DMS153 treated with DMSO at 0.1 percent for 48 hours (cell line): ENCODE results near the gene OSCAR.
"Not testable (repeated sequence)": the region's sequence is repeated elsewhere in the genome, so short reads cannot be mapped to it uniquely, and the experiment has no call there.

Experiments used
- DNase-seq: peaks from one replicate; lab custom pipeline; 2025; ENCODE audit not compliant: unreplicated experiment; lab: John Stamatoyannopoulos, UW

OSCAR gene

DNA sequence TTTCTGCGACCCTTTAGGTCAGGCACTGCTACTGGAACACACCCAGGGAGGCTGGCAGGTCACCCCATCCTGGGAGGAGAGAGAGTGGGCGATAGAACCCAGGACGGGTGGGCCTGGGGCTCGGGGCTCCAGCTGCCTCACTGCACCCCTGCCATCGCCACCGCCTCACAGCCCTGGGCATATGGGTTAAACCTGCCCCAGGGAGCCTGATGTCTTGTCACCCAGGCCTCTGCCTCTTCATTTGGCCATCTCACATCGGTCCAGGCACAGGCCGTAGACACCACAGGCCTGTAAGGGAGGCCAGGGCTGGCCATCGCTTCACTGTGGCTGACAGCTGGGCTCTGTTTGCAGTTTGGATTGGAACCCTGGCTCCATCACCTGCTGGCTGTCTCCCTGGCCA lies 25.1 kb upstream of the OSCAR start:
- DNase-seq, result no peak

- DNase-seq, result no peak
Observed at GRCh38 chr19:54124393-54124792, 23.8 kb upstream of the OSCAR start.

DNA sequence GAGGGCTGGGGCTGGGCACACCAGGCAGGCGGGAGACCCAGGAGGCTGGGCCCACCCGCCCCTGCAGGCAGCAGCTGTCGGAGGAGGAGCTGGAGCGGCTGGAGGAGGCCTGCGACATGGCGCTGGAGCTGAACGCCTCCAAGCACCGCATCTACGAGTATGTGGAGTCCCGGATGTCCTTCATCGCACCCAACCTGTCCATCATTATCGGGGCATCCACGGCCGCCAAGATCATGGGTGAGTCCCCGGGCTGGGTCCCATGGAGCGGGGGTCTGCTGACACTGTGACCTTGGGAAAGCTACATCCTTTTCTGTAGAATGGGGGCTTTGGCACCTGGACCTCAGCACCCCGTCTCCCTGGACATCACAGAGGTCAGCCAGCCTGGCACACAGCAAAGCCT lies 23.1 kb upstream of the OSCAR start:
- DNase-seq, result no peak

- no peak for DNase-seq
Observed at GRCh38 chr19:54121259-54121658, 20.7 kb upstream of the OSCAR start.

DNA sequence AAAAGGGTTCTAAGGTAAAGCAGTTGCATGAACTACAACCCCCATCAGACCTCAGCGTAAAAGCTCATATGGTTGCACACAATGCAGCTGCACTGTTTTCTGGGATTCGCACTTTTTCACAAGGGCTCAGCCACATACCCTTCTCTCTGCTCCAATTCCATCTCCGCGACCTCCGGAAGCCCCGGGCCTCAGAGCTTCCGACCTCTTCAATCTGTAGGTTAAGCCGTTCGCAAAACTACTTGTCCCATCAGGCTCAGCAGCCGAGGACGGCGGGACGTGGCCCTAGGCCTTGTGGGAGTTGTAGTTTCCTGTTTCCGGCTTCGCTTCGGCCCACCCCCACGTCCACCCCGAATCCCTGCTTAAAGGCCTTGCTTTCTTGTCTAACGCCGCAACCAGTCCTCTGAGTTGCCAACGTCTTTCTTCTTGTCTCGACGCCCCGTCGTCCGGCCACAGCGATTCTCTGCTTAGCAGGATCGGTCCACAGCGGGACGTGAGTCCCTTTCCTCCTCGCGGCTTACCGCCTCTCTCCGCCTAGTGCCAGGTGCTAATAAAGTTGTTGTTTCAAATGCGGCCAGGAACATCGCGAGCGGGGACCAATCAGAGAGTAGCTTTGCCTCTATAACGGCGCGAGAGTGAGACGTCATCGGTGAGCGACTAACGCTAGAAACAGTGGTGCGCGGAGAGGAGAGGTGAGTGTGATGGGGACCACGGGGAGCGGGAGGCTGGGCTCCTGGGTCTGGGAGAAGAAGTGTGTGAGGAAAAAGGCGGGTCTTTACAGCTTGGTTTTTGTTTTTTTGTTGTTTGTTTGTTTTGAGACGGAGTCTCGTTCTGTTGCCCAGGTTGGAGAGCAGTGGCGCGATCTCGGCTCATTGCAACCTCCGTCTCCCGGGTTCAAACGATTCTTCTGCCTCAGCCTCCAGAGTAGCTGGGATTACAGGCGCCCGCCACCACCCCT lies 14.8 kb upstream of the OSCAR start, which contains the start of the genes PRPF31 and TFPT:
Gene PRPF31, plus strand, starts transcription at position 646 of the 955 bp plus-strand sequence. CDS start 2,525 bp downstream, outside the sequence.
Gene TFPT, minus strand, starts transcription at position 549 of the 955 bp plus-strand sequence. Its CDS starts 388 bp downstream, at position 161.
- peak; percentile 92 for DNase-seq

DNA sequence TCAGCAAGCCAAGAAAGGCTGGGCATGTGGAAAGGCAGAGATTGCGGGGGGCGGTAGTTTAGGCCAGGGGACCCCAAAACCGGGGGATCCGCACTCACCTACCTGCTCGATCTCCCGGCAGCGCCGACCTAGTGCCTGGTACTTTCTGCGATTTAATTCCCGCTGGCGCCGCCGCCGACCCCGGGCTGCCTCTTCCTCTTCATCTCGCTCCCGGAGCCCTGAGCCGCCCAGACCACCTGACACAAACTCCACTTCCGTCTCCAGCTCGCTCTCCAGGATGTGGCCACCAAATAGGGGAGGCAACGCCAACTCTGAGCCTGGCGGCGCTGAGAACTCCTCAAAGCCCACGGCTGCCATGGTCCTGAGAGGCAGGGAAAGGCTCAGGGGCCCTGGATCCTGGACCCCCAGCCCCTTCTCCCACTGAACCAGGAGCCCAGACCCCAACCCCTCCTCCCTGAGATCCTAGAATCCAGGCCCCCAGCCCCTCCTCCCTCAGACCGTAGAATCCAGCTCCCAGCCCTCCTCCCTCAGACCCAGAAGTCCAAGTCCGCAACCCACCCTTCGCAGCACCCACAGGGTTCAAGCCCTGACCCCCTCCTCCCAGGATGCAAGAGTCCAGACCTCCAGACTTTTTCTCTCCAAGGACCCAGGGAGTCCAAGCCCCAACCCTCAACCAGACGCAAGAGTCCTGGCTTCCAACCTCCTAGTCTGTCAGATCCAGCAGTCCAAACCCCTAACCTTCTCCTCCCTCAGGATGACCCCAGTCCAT lies 13.9 kb upstream of the OSCAR start:
- DNase-seq, result no peak

DNA sequence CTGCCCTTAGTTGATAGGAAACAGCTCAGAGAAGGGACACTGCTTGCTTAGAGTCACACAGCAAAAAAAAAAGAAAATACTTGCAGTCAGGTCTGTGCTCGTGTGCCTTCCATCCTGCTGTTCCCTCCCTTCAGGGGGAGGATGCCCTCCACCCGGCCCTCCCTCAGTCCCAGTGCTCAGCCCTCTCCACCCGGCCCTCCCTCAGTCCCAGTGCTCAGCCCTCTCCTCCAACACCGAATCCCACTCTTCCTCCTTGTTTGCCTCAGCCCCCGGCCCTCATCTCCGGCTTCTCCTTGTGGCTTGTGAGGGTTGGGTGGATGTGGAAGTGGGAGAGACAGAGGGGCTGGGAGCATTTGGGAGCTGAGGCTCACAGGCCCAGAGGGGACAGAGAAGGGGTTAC lies 9.0 kb upstream of the OSCAR start:
- DNase-seq, result no peak

GRCh38 chr19:54108496-54108895 lies 7.9 kb upstream of the OSCAR start:
- DNase-seq, result no peak

DNA sequence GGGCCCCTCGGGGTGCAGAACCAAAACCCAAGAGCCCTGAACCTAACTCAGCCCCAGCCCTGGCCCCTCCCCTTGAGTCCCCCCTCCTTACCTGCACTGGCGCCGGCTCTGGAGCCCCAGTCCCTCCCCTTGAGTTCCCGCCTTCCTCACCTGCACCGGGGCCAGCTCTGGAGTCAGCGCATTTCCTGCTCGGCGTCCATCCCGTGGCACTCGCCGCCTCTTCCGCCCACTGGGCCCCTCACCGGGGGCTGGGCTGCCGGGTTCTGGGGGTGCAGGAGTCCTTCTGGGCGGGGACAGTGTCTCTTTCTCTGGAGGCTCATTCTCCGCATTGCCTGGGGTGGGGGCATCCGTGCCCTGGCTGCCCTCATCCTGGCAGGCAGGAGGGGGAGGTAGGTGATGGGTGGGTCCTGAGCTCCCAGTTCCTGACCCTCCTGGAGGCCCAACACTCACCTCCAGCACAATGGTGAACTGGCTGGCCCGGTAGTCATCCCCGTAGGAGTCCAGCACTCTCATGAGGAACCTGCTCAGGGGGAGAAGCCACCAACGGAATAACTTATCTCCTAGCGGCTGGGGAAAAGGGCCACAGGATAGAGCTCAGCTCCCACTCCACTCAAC lies 7.4 kb upstream of the OSCAR start:
- no peak for DNase-seq

DNA sequence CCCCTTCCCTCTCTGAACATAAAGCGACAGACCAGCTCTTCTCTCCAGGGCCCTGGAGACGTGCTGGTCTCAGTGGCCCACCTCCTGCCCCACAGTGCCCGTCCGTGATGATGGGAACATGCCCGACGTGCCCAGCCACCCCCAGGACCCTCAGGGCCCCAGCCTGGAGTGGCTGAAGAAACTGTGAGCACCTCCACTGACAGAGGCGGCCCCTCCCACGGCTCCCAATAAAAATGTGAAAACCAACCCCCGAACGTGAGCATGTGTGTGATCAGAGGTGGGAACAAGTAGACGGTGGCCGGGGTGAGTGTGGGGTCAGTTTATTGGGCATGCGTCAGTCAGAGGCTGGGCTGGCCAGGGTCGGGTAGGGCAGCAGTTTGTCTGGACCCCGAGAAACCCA lies 6.1 kb upstream of the OSCAR start:
- no peak for DNase-seq

- no peak for DNase-seq
Observed at GRCh38 chr19:54105796-54106195, 5.2 kb upstream of the OSCAR start.

DNA sequence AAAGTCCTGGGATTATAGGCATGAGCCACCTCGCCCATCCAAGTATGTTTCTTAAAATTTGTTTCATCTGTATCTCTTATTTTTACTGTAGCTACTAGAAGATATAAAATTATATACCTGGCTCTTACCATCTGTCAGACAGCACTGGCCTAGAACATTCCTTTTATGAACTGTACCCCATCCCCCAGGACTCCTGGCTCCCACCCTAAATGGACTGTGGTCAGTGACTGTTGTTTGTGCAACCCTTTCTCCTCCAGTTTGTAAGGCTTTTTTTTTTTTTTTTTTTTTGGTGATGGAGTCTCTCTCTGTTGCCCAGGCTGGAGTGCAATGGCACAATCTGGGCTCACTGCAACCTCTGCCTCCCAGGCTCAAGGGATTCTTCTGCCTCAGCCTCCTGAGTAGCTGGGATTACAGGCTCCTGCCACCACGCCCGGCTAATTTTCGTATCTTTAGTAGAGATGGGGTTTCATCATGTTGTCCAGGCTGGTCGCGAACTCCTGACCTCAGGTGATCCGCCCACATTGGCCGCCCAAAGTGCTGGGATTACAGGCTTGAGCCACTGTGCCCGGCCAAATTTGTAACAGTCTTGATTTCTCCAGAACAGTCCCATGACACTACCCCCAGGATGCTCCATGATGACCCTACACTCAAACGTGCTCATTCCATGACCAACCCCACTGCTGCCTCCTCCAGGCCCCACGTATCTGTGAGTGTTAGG lies 4.6 kb upstream of the OSCAR start:
- DNase-seq, result no peak

DNA sequence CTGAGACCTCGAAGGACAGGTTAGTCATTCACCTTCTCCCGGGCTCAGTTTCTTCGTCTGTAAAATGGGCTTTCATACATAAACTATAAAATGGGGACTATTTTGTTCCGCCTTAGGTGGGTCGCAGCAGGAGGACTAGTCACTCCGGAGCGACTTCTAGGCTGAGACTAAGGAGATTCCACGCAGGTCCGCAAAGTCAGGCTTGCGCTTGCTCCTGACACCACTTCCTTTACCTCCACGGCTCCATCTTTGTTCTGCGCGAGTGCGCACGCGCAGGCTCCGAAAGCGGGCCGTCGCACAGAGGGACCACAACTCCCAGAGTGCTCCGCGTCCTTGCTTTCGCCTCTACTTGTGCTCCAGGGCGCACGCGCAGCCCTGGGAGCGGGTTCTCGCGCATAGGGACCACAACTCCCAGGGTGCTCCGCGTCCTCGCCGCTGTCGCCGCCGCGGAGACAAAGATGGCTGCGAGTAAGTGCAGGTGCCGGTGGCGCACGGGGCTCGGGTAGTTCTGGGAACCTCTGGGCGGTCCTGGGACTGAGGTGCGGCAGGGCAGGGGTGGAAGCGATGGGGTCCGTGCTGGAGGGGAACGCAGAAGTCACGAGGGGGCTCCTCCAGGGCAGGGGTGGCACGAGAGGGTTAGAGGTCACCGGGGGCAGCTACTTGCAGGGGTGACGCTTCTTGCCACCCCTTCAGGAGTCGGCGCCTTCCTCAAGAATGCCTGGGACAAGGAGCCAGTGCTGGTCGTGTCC lies 2.0 kb upstream of the OSCAR start, which contains the start of gene NDUFA3:
Gene NDUFA3, plus strand, starts transcription at position 435 of the 749 bp plus-strand sequence. Its CDS starts 24 bp downstream, at position 459.
- peak; percentile 95 for DNase-seq

GRCh38 chr19:54099903-54100255 lies 724 bp downstream of the OSCAR start:
- not testable (repeated sequence) for DNase-seq

GRCh38 chr19:54099190-54099902 lies 1.3 kb downstream of the OSCAR start:
- no peak for DNase-seq

GRCh38 chr19:54096617-54097106 lies 3.9 kb downstream of the OSCAR start:
- DNase-seq, result no peak

DNA sequence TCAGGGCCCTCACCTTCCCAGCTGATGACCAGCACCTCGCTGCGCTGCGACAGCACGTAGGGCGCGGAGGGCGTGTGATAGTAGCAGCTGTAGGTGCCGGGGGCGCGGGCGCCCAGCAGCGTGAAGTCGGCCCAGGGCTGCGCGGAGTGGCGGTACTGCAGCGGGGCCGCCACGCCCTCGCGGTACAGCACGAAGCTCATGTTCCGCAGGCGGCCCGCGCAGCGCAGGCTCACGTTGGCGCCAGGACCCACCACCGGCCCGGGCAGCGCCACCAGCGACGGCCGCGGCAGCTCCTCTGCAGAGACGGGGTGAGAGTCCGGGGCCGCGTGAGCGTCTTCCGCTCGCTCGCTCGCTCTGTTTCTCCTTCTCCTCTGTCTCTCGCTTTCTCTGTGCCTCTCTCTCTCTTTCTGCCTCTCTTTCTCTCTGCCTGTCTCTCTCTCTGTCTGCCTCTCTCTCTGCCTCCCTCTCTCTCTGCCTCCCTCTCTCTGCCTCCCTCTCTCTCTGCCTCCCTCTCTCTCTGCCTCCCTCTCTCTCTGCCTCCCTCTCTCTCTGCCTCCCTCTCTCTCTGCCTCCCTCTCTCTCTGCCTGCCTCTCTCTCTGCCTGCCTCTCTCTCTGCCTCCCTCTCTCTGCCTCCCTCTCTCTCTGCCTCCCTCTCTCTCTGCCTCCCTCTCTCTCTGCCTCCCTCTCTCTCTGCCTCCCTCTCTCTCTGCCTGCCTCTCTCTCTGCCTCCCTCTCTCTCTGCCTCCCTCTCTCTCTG lies 4.6 kb downstream of the OSCAR start:
- not testable (repeated sequence) for DNase-seq

- DNase-seq, result no peak
Observed at GRCh38 chr19:54095136-54095858, 5.3 kb downstream of the OSCAR start.
